GM12891 (cell line): ENCODE data around the gene TMEM61.

Source experiments
- POLR2A ChIP-seq: IDR thresholded peaks from 2 replicates; pipeline ENCODE4 v1.6.1; 2011; ENCODE audit warnings: low read depth, low read length, control low read depth
- POLR2AphosphoS5 ChIP-seq: IDR thresholded peaks from 2 replicates; pipeline ENCODE4 v1.6.1; 2011; ENCODE audit warnings: low read depth, low read length, control low read depth
- SPI1 ChIP-seq: IDR thresholded peaks from 2 replicates; pipeline ENCODE4 v1.6.1; 2011; ENCODE audit warnings: low read depth, low read length, control low read depth
- TAF1 ChIP-seq: IDR thresholded peaks from 2 replicates; pipeline ENCODE4 v1.6.1; 2011; ENCODE audit warnings: low read depth, low read length, control low read depth

DNA sequence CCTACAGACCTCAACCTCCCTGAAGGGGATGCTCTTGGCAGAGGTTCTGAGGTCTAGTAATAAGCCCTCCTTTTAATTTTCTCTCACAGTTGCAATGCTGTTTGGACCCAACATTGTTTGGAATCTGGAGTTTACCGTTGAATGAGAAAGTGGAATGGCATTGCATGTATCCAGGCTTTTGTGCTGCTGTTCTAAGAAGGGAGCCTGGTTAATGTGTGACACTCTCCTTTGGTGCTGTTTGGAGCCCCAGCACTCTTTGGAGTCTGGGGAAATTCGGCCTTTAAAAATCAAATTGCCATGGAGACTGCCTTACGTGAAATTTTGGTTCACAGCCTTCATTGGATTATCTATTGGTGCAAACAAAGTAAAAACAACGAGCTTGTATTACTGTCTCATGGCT is 23.7 kb upstream of the TMEM61 start:
- no peak for TF ChIP-seq TAF1
- TF ChIP-seq POLR2AphosphoS5, result no peak
- TF ChIP-seq POLR2A, result no peak
- TF ChIP-seq SPI1, result no peak
